ENCODE results near the gene NLRP5. TPM values are rescaled to one million over a fixed set of nuclear protein-coding genes. Genes with fewer than 3 reads are reported as not detected.
"Not testable (repeated sequence)": the region's sequence is repeated elsewhere in the genome, so short reads cannot be mapped to it uniquely, and the experiment has no call there.

NLRP5 gene
- not detected for total RNA-seq

- Mint-ChIP-seq H3K27me3 (no peaks in the 10 kb centered on the region), H3K4me3 (no peak within 1 kb of the TSS), H3K4me1 (no peaks in the 10 kb centered on the region), H3K27ac (no peak within 1 kb of the TSS), H3K9me3 (peaks cover 13% of the 10 kb centered on the region), H3K36me3 (ENCODE audit: low read depth) (no peaks in the 10 kb centered on the region)
- no peak for DNase-seq
- POLR2A ChIA-PET, result no interaction called here
- CTCF ChIA-PET, result no interaction called here
These were observed at the start of gene NLRP5 for GRCh38 chr19:55986487-55986886. Gene NLRP5 (plus strand): TSS chr19:55986775.

- no peak overlapping the region for H3K27ac Mint-ChIP-seq
- H3K4me1 Mint-ChIP-seq, result no peaks in the 10 kb centered on the region
- POLR2A ChIA-PET, result no interaction called here
- no peaks in the 10 kb centered on the region for H3K27me3 Mint-ChIP-seq
- H3K4me3 Mint-ChIP-seq, result no peak overlapping the region
- DNase-seq, result no peak
- H3K36me3 Mint-ChIP-seq (ENCODE audit: low read depth), result no peaks in the 10 kb centered on the region
- peaks cover 46% of the 10 kb centered on the region for H3K9me3 Mint-ChIP-seq
- CTCF ChIA-PET, result no interaction called here
These were observed 47.4 kb upstream of the NLRP5 start for GRCh38 chr19:55939206-55939605.

GRCh38 chr19:55940306-55940705 is 46.3 kb upstream of the NLRP5 start:
- POLR2A ChIA-PET, result no interaction called here
- Mint-ChIP-seq H3K4me3 (no peak overlapping the region), H3K4me1 (no peaks in the 10 kb centered on the region), H3K27ac (no peak overlapping the region), H3K9me3 (peaks cover 40% of the 10 kb centered on the region), H3K27me3 (no peaks in the 10 kb centered on the region), H3K36me3 (ENCODE audit: low read depth) (no peaks in the 10 kb centered on the region)
- no peak for DNase-seq
- CTCF ChIA-PET, result no interaction called here

DNA sequence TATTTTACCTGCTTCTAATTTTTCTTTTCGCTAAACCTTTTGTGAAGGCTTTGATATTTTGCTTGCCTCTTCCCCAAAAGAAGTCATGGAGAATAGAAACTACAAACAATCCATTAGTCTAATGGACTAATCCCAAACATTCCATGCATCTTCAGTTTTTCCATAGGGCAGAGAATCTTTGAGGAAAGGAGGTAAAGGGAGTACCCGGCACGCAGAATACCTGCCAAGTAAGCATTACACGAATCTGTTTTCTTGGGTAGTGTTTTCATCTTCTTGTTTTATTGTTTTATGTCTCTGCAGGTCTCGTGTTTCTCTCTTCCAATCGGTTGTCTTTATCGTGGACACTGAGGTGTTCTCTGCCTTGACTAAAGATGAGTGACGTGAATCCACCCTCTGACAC is 39.0 kb upstream of the NLRP5 start, which contains the start of gene NLRP8:
TSS of gene NLRP8 (plus strand) at position 301 of the 400 bp plus-strand sequence.
- H3K4me1 Mint-ChIP-seq, result no peaks in the 10 kb centered on the region
- ChIA-PET CTCF (no interaction called here), POLR2A (no interaction called here)
- peaks cover 17% of the 10 kb centered on the region for H3K9me3 Mint-ChIP-seq
- H3K27ac Mint-ChIP-seq, result no peak within 1 kb of the TSS
- H3K27me3 Mint-ChIP-seq, result no peaks in the 10 kb centered on the region
- no peak within 1 kb of the TSS for H3K4me3 Mint-ChIP-seq
- no peaks in the 10 kb centered on the region for H3K36me3 Mint-ChIP-seq (ENCODE audit: low read depth)
- no peak for DNase-seq

DNA sequence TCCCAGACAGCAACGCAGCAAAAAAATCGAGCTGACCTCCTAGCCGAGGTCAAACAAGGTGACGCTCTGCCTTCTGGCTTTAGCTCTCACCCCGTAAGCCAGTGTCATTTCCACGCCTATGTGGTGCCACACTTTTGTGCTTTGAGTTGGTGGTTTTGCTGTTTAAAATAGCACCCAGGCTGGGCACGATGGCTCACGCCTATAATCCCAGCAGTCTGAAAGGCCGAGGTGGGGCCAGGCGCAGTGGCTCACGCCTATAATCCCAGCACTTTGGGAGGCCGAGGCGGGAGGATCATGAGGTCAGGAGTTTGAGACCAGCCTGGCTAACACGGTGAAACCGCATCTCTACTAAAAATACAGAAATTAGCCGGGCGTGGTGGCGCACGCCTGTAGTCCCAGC is 36.0 kb upstream of the NLRP5 start:
- H3K27ac Mint-ChIP-seq; H3K36me3 Mint-ChIP-seq (ENCODE audit: low read depth); H3K4me3 Mint-ChIP-seq; CTCF ChIA-PET; H3K4me1 Mint-ChIP-seq; DNase-seq; H3K27me3 Mint-ChIP-seq; POLR2A ChIA-PET: not testable (repeated sequence)
- peaks cover 17% of the 10 kb centered on the region for H3K9me3 Mint-ChIP-seq

GRCh38 chr19:55956431-55956830 is 30.1 kb upstream of the NLRP5 start:
- no peak overlapping the region for H3K27ac Mint-ChIP-seq
- peaks cover 13% of the 10 kb centered on the region for H3K9me3 Mint-ChIP-seq
- ChIA-PET POLR2A (no interaction called here), CTCF (no interaction called here)
- H3K4me3 Mint-ChIP-seq, result no peak overlapping the region
- H3K27me3 Mint-ChIP-seq, result no peaks in the 10 kb centered on the region
- no peak for DNase-seq
- H3K36me3 Mint-ChIP-seq (ENCODE audit: low read depth), result no peaks in the 10 kb centered on the region
- no peaks in the 10 kb centered on the region for H3K4me1 Mint-ChIP-seq

GRCh38 chr19:55958356-55958755 is 28.2 kb upstream of the NLRP5 start:
- no peaks in the 10 kb centered on the region for H3K27me3 Mint-ChIP-seq
- no peaks in the 10 kb centered on the region for H3K4me1 Mint-ChIP-seq
- ChIA-PET POLR2A (no interaction called here), CTCF (no interaction called here)
- H3K36me3 Mint-ChIP-seq (ENCODE audit: low read depth), result no peaks in the 10 kb centered on the region
- peaks cover 13% of the 10 kb centered on the region for H3K9me3 Mint-ChIP-seq
- H3K27ac Mint-ChIP-seq, result no peak overlapping the region
- DNase-seq, result no peak
- H3K4me3 Mint-ChIP-seq, result no peak overlapping the region

- POLR2A ChIA-PET, result no interaction called here
- CTCF ChIA-PET, result no interaction called here
- no peak overlapping the region for H3K27ac Mint-ChIP-seq
- H3K27me3 Mint-ChIP-seq, result no peaks in the 10 kb centered on the region
- H3K9me3 Mint-ChIP-seq, result peaks cover 13% of the 10 kb centered on the region
- no peak for DNase-seq
- no peaks in the 10 kb centered on the region for H3K4me1 Mint-ChIP-seq
- H3K4me3 Mint-ChIP-seq, result no peak overlapping the region
- H3K36me3 Mint-ChIP-seq (ENCODE audit: low read depth), result no peaks in the 10 kb centered on the region
These were observed 26.4 kb upstream of the NLRP5 start for GRCh38 chr19:55959996-55960675.

DNA sequence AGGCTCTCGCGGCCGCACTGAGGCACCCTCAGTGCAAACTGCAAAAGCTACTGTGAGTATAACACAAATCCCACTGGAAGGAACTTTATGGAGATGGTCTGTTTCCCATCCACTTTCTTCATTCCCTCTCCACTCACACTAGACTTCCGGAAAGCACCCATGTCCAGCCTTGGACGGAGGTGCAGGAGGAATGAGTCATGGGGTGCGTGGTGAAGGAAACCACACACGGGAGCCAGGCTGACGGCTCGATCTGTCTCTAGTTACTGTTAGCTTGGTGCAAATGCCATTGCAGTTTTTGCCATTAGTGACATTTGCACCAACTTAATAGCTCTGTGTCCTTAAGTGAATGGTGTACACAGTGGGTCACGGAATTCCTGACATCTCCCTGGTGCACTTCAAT is 24.4 kb upstream of the NLRP5 start:
- no peak for DNase-seq
- H3K4me3 Mint-ChIP-seq, result no peak overlapping the region
- no peak overlapping the region for H3K27ac Mint-ChIP-seq
- POLR2A ChIA-PET, result no interaction called here
- CTCF ChIA-PET, result no interaction called here
- no peaks in the 10 kb centered on the region for H3K27me3 Mint-ChIP-seq
- H3K36me3 Mint-ChIP-seq (ENCODE audit: low read depth), result no peaks in the 10 kb centered on the region
- H3K9me3 Mint-ChIP-seq, result peaks cover 16% of the 10 kb centered on the region
- H3K4me1 Mint-ChIP-seq, result no peaks in the 10 kb centered on the region

DNA sequence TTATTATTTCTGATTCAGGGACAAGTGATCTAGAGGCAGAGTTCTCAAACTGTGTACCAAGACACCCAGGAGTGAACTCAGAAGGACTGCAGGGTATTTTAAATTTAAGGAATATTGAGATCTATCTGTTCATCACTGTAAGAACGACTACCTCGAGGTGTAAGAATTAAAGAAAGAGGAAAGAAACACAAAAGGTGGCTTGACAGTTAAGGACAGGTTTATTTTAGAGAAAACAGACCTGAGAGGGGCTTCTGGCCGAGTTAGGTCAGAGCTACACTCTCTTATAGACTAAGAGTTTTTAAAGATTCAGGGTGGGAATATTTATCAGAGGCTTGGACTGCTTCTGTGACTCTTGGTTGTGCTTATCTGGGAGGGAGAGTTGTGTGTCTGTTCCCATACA is 12.6 kb upstream of the NLRP5 start:
- Mint-ChIP-seq H3K4me3 (no peak overlapping the region), H3K27ac (no peak overlapping the region), H3K4me1 (no peaks in the 10 kb centered on the region), H3K9me3 (peaks cover 21% of the 10 kb centered on the region), H3K36me3 (ENCODE audit: low read depth) (no peaks in the 10 kb centered on the region), H3K27me3 (no peaks in the 10 kb centered on the region)
- ChIA-PET POLR2A (no interaction called here), CTCF (no interaction called here)
- no peak for DNase-seq

GRCh38 chr19:55980415-55980814 is 6.2 kb upstream of the NLRP5 start:
- ChIA-PET CTCF (no interaction called here), POLR2A (no interaction called here)
- DNase-seq, result no peak
- Mint-ChIP-seq H3K4me3 (no peak overlapping the region), H3K36me3 (ENCODE audit: low read depth) (no peaks in the 10 kb centered on the region), H3K4me1 (no peaks in the 10 kb centered on the region), H3K9me3 (peaks cover 24% of the 10 kb centered on the region), H3K27me3 (no peaks in the 10 kb centered on the region), H3K27ac (no peak overlapping the region)

GRCh38 chr19:55985254-55985653 is 1.3 kb upstream of the NLRP5 start:
- Mint-ChIP-seq H3K27me3 (no peaks in the 10 kb centered on the region), H3K4me3 (no peak overlapping the region), H3K27ac (no peak overlapping the region), H3K4me1 (no peaks in the 10 kb centered on the region), H3K9me3 (peaks cover 16% of the 10 kb centered on the region), H3K36me3 (ENCODE audit: low read depth) (no peaks in the 10 kb centered on the region)
- POLR2A ChIA-PET, result no interaction called here
- CTCF ChIA-PET, result no interaction called here
- no peak for DNase-seq

GRCh38 chr19:55990831-55991230 is 4.3 kb downstream of the NLRP5 start:
- ChIA-PET CTCF (no interaction called here), POLR2A (no interaction called here)
- Mint-ChIP-seq H3K9me3 (peaks cover 24% of the 10 kb centered on the region), H3K27ac (no peak overlapping the region), H3K36me3 (ENCODE audit: low read depth) (no peaks in the 10 kb centered on the region), H3K27me3 (no peaks in the 10 kb centered on the region), H3K4me1 (no peaks in the 10 kb centered on the region), H3K4me3 (no peak overlapping the region)
- no peak for DNase-seq

- H3K4me1 Mint-ChIP-seq, result no peaks in the 10 kb centered on the region
- no peaks in the 10 kb centered on the region for H3K36me3 Mint-ChIP-seq (ENCODE audit: low read depth)
- peaks cover 23% of the 10 kb centered on the region for H3K9me3 Mint-ChIP-seq
- no peak for DNase-seq
- H3K27me3 Mint-ChIP-seq, result no peaks in the 10 kb centered on the region
- CTCF ChIA-PET, result no interaction called here
- POLR2A ChIA-PET, result no interaction called here
- H3K4me3 Mint-ChIP-seq, result no peak overlapping the region
- H3K27ac Mint-ChIP-seq, result no peak overlapping the region
These were observed 6.9 kb downstream of the NLRP5 start for GRCh38 chr19:55993492-55993891.

GRCh38 chr19:56014765-56015164 is 28.2 kb downstream of the NLRP5 start:
- H3K36me3 Mint-ChIP-seq (ENCODE audit: low read depth), result no peaks in the 10 kb centered on the region

More at GRCh38 chr19:56014765-56015164, 28.2 kb downstream of the NLRP5 start:
- POLR2A ChIA-PET, result no interaction called here
- H3K4me1 Mint-ChIP-seq, result no peaks in the 10 kb centered on the region
- peaks cover 28% of the 10 kb centered on the region for H3K9me3 Mint-ChIP-seq
- no peak for DNase-seq
- H3K27ac Mint-ChIP-seq, result no peak overlapping the region
- no peaks in the 10 kb centered on the region for H3K27me3 Mint-ChIP-seq
- H3K4me3 Mint-ChIP-seq, result no peak overlapping the region
- CTCF ChIA-PET, result no interaction called here
